ENCODE measurements around the gene GIT2. TPM values are rescaled to one million over a fixed set of nuclear protein-coding genes. Genes with fewer than 3 reads are reported as not detected.

The GIT2 gene
- total and polyA plus RNA-seq, 2 of the 13 experiments (the other 11 are each of a cell fraction or from before 2014, with no cell fraction given): 18.4 to 19.8 TPM

DNA sequence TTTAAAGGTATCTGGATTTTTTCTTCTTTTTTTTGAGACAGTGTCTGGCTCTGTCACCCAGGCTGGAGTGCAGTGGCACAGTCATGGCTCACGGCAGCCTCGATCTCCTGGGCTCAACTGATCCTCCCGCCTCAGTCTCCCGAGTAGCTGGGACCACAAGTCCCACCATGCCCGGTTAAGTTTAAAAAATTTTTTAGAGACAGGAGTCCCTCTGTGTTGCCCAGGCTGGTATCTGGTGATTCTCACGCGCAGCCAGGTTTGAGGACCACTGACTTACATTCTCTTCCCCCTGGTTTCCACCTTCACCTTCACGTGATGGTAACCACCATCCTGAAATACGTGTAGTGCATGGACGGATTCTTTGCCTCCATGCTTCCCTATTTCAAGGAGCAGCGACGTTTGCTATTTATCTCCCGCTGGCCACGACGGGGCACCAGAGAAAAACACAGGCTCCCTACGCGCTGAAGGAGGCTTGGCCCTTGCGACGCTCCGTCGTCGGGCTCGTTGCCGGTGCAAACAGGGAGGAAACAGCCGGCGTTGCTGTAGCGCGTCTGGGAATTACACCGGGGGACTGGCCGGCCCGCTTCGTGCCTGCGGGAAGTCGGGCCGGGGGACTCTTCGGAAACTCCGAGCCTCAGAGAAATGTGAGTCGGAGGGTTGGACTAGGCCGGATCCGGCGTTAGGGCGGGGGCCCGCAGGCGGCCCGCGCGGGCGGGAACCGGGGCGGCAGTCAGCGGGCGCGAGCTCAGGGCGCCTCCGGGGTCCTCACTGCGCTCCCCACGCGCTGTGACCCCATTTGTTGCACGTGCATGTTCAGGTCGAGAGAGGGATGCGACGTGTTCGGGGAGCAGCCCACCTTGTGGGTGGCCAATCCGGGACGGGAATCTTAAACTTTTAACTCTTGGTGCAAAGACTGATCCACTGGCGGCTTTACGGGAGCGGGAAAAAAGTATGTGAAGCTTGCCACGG, 96.1 kb downstream of the GIT2 start, which contains the start of gene TCHP (continued):
- TF ChIP-seq, protein P1, sequence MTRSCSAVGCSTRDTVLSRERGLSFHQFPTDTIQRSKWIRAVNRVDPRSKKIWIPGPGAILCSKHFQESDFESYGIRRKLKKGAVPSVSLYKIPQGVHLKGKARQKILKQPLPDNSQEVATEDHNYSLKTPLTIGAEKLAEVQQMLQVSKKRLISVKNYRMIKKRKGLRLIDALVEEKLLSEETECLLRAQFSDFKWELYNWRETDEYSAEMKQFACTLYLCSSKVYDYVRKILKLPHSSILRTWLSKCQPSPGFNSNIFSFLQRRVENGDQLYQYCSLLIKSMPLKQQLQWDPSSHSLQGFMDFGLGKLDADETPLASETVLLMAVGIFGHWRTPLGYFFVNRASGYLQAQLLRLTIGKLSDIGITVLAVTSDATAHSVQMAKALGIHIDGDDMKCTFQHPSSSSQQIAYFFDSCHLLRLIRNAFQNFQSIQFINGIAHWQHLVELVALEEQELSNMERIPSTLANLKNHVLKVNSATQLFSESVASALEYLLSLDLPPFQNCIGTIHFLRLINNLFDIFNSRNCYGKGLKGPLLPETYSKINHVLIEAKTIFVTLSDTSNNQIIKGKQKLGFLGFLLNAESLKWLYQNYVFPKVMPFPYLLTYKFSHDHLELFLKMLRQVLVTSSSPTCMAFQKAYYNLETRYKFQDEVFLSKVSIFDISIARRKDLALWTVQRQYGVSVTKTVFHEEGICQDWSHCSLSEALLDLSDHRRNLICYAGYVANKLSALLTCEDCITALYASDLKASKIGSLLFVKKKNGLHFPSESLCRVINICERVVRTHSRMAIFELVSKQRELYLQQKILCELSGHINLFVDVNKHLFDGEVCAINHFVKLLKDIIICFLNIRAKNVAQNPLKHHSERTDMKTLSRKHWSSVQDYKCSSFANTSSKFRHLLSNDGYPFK (CRISPR knock-in tag; IDR thresholded peaks at IDR 0.05; ENCODE audit: borderline replicate concordance): peak; percentile 41; the same call in 1 of the 2 replicates
- TF ChIP-seq IRF1 (CRISPR knock-in tag; IDR thresholded peaks at IDR 0.05; ENCODE audit: low read depth): no peak
- peak; percentile 76; the same call in 1 of the 2 replicates for TF ChIP-seq ZNF607 (CRISPR knock-in tag; IDR thresholded peaks at IDR 0.05; ENCODE audit: borderline replicate concordance)
- TF ChIP-seq ZNF737 (CRISPR knock-in tag; IDR thresholded peaks at IDR 0.05; ENCODE audit: borderline replicate concordance): no peak
- no peak for TF ChIP-seq JDP2 (CRISPR knock-in tag; IDR thresholded peaks at IDR 0.05; ENCODE audit: borderline replicate concordance)
- TF ChIP-seq DZIP1 (CRISPR knock-in tag; IDR thresholded peaks at IDR 0.05): no peak
- peak; percentile 46 for TF ChIP-seq PAXIP1 (CRISPR knock-in tag; conservative IDR thresholded peaks at IDR 0.05)
- TF ChIP-seq MIER3 (CRISPR knock-in tag; IDR thresholded peaks at IDR 0.05; ENCODE audit: borderline replicate concordance): no peak
- TF ChIP-seq DBP (CRISPR knock-in tag; IDR thresholded peaks at IDR 0.05; ENCODE audit: not compliant biosample characterization): no peak
- no peak; the same call in 1 of the 2 replicates for TF ChIP-seq ZSCAN9 (CRISPR knock-in tag; IDR thresholded peaks at IDR 0.05; ENCODE audit: borderline replicate concordance)
- TF ChIP-seq, protein P2, sequence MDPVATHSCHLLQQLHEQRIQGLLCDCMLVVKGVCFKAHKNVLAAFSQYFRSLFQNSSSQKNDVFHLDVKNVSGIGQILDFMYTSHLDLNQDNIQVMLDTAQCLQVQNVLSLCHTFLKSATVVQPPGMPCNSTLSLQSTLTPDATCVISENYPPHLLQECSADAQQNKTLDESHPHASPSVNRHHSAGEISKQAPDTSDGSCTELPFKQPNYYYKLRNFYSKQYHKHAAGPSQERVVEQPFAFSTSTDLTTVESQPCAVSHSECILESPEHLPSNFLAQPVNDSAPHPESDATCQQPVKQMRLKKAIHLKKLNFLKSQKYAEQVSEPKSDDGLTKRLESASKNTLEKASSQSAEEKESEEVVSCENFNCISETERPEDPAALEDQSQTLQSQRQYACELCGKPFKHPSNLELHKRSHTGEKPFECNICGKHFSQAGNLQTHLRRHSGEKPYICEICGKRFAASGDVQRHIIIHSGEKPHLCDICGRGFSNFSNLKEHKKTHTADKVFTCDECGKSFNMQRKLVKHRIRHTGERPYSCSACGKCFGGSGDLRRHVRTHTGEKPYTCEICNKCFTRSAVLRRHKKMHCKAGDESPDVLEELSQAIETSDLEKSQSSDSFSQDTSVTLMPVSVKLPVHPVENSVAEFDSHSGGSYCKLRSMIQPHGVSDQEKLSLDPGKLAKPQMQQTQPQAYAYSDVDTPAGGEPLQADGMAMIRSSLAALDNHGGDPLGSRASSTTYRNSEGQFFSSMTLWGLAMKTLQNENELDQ (CRISPR knock-in tag; IDR thresholded peaks at IDR 0.05; ENCODE audit: borderline replicate concordance): no peak
- TF ChIP-seq ZNF615 (CRISPR knock-in tag; IDR thresholded peaks at IDR 0.05; ENCODE audit: borderline replicate concordance): no peak
- TF ChIP-seq ZNF264 (CRISPR knock-in tag; IDR thresholded peaks at IDR 0.05): no peak

All from HepG2 (cell line).